ENCODE measurements around the gene E2F4. TPM values are rescaled to one million over a fixed set of nuclear protein-coding genes. Genes with fewer than 3 reads are reported as not detected.
A peak's percentile ranks its signal among the peaks of the same experiment; 100 is the strongest.

The E2F4 gene
- total and polyA plus RNA-seq, 8 donors: 32.8 to 304 (median 42.1) TPM

DNA sequence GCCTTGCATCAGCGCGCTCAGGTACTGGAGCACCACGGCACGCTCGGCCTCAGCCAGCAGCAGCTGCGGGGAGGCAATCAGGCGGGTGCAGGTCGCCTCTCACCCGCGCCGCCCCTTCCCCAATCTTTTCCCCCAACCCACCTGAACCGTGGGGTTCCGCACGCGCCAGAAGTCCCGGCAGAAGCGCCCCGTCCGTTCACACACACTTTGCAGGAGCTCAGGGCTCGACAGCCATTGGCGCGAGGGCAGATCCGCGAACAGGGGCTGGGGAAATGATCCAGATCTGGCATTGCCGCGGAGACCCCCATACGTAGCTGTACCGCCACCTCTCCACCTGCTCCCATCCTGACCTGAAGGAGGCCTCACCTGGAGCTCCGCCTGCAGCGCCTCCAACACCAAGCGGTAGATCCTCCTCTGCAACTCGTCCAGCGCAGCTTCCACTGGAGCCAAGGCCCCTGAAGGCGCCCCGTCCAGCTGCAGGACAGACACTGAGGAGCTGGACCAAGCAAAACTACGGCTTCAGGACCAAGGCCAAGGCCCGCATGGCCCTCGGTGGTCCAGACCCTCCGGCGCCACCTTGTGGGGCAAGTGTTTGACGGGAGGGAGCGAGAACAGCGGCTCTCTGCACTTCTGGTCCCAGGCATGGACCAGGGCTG lies 6.8 kb upstream of the E2F4 start:
- no peak for TF ChIP-seq POLR2A (IDR thresholded peaks at IDR 0.05)
- peak; percentile 21 to 84 (median 52) for TF ChIP-seq POLR2AphosphoS5 (IDR thresholded peaks at IDR 0.05)
- TF ChIP-seq, protein P1, sequence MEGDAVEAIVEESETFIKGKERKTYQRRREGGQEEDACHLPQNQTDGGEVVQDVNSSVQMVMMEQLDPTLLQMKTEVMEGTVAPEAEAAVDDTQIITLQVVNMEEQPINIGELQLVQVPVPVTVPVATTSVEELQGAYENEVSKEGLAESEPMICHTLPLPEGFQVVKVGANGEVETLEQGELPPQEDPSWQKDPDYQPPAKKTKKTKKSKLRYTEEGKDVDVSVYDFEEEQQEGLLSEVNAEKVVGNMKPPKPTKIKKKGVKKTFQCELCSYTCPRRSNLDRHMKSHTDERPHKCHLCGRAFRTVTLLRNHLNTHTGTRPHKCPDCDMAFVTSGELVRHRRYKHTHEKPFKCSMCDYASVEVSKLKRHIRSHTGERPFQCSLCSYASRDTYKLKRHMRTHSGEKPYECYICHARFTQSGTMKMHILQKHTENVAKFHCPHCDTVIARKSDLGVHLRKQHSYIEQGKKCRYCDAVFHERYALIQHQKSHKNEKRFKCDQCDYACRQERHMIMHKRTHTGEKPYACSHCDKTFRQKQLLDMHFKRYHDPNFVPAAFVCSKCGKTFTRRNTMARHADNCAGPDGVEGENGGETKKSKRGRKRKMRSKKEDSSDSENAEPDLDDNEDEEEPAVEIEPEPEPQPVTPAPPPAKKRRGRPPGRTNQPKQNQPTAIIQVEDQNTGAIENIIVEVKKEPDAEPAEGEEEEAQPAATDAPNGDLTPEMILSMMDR (IDR thresholded peaks at IDR 0.05): peak in 5 of 7 experiments; percentile 61 to 83 (median 77)
- TF ChIP-seq EP300 (IDR thresholded peaks at IDR 0.05): no peak
- peaks cover 0 to 4% (median 0%) of the 10 kb centered on the region in 3 donors for H3K27me3 ChIP-seq
- WGBS, 5 donors: 10 to 26% (median 11%) methylated on average over 18 to 43 of the region's 43 CpGs
- H3K27ac ChIP-seq: peak overlapping the region in 3 of 5 donors; percentile 95 to 97 (median 96)
- intact Hi-C loops (cut with DNase I; ENCODE audit: low total_unique reads): no loop called here
- no peaks in the 10 kb centered on the region for H3K9me3 ChIP-seq
- H3K36me3 ChIP-seq: no peaks in the 10 kb centered on the region
- peak; percentile 95 to 96 for DNase-seq
- peaks cover 22 to 55% (median 38%) of the 10 kb centered on the region in 4 donors for H3K4me1 ChIP-seq
- peak overlapping the region; percentile 54 to 78 (median 59) for H3K4me3 ChIP-seq

DNA sequence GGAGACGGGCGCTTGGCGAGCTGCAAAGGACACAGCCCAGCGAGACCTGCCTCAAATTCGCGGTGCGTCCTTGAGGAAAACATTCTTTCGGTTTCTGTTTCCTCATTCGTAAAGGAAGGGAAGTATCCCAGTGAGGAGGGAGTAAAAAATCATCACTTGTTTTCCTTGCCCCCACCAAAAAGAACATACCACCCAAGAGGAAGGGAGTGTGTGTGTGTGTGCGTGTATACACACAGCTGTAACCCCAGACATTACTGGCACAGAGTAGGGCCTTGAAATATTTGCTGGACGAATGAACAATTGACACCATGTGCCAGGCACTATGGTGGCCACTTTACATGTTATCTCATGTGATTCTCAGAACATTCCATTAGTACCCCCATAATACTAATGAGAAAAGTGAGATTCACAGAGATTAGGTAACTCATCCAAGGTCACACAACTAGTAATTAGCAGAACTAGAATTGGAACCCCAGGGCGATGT lies 6.3 kb upstream of the E2F4 start:
- Histone ChIP-seq H3K9me3 (no peaks in the 10 kb centered on the region), H3K4me1 (peaks cover 22 to 54% (median 37%) of the 10 kb centered on the region in 4 donors), H3K27me3 (peaks cover 0 to 4% (median 0%) of the 10 kb centered on the region in 3 donors), H3K27ac (no peak overlapping the region), H3K4me3 (peak overlapping the region; percentile 54 to 78 (median 59)), H3K36me3 (no peaks in the 10 kb centered on the region)
- intact Hi-C loops (cut with DNase I; ENCODE audit: low total_unique reads): no loop called here
- WGBS, 5 donors: 9 to 12% (median 10%) methylated on average over 12 of the region's 12 CpGs
- no peak for TF ChIP-seq POLR2A (IDR thresholded peaks at IDR 0.05)
- TF ChIP-seq, protein P1 (IDR thresholded peaks at IDR 0.05): peak in 1 of 7 experiments; percentile 11
- no peak for DNase-seq

DNA sequence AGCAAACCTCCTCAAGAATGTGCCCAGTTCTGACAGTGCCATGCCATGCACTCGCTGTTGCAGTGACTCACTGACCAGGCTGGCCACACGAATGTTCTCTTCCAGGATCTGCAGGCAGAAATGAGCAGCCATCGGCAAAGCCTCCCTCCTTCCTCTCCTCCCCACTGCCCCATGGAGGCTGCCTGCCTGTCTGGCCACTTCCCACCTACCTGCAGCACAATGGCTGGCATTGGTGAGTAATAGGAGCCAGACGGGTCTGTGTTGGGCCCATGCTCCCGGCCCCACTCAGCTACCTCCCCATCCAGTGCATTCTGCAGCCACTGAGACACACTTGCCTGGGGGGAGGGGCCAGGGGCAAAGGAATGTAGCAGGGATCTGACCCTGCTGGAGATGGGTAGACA lies 5.4 kb upstream of the E2F4 start:
- intact Hi-C loops (cut with DNase I; ENCODE audit: low total_unique reads): no loop called here
- H3K27me3 ChIP-seq: peaks cover 0 to 4% (median 0%) of the 10 kb centered on the region in 3 donors
- WGBS, 5 donors: 38 to 64% (median 51%) methylated on average over 4 to 5 of the region's 5 CpGs

GRCh38 chr16:67187175-67187890 lies 4.6 kb upstream of the E2F4 start:
- Histone ChIP-seq H3K4me3 (no peak overlapping the region), H3K27ac (no peak overlapping the region), H3K27me3 (peaks cover 0 to 4% (median 0%) of the 10 kb centered on the region in 3 donors), H3K36me3 (no peaks in the 10 kb centered on the region), H3K4me1 (peaks cover 31 to 47% (median 37%) of the 10 kb centered on the region in 4 donors), H3K9me3 (no peaks in the 10 kb centered on the region)
- intact Hi-C loops (cut with DNase I; ENCODE audit: low total_unique reads): no loop called here
- DNase-seq: no peak
- WGBS, 5 donors: 79 to 93% (median 88%) methylated on average over 8 to 26 of the region's 26 CpGs
- TF ChIP-seq POLR2A (IDR thresholded peaks at IDR 0.05): no peak
- TF ChIP-seq, protein P1 (IDR thresholded peaks at IDR 0.05): no peak
- TF ChIP-seq EP300 (IDR thresholded peaks at IDR 0.05): no peak
- TF ChIP-seq POLR2AphosphoS5 (IDR thresholded peaks at IDR 0.05): no peak

More for the DNA sequence above, 5.4 kb upstream of the E2F4 start:
- H3K27ac ChIP-seq: no peak overlapping the region
- TF ChIP-seq POLR2AphosphoS5 (IDR thresholded peaks at IDR 0.05) (no peak), EP300 (IDR thresholded peaks at IDR 0.05) (no peak), POLR2A (IDR thresholded peaks at IDR 0.05) (no peak)
- TF ChIP-seq, protein P1 (IDR thresholded peaks at IDR 0.05): no peak
- no peaks in the 10 kb centered on the region for H3K9me3 ChIP-seq
- H3K4me3 ChIP-seq: no peak overlapping the region
- DNase-seq: no peak
- no peaks in the 10 kb centered on the region for H3K36me3 ChIP-seq
- H3K4me1 ChIP-seq: peaks cover 28 to 52% (median 36%) of the 10 kb centered on the region in 4 donors

All from stomach (tissue), 9 donors.